ENCODE results near the gene HTR1E. TPM values are rescaled to one million over a fixed set of nuclear protein-coding genes. Genes with fewer than 3 reads are reported as not detected.
"Not testable (repeated sequence)": the region's sequence is repeated elsewhere in the genome, so short reads cannot be mapped to it uniquely, and the experiment has no call there.

Gene HTR1E
- not detected in 2 replicates for total RNA-seq (2014; rRNA removed; shearing (Covaris generic))
- polyA plus RNA-seq (2015; cell fraction: cytosol; rRNA removed) = not detected in 2 replicates
- polyA plus RNA-seq (2015; cell fraction: nucleus; rRNA removed) = not detected in 2 replicates

GRCh38 chr6:86937219-86938079 is at the start of gene HTR1E:
Gene HTR1E, plus strand, starts transcription at chr6:86937528. Its CDS starts 77,807 bp downstream, at chr6:87015335.
- peak; percentile 28 for DNase-seq (ENCODE audit: low read depth)

- no peak for DNase-seq (ENCODE audit: low read depth)
Measured at GRCh38 chr6:86888301-86888700, 49.0 kb upstream of the HTR1E start.

GRCh38 chr6:86897265-86897664 is 40.1 kb upstream of the HTR1E start:
- DNase-seq (ENCODE audit: low read depth) = not testable (repeated sequence)

GRCh38 chr6:86913795-86914194 is 23.5 kb upstream of the HTR1E start:
- no peak for DNase-seq (ENCODE audit: low read depth)

GRCh38 chr6:86916393-86916792 is 20.9 kb upstream of the HTR1E start:
- no peak for DNase-seq (ENCODE audit: low read depth)

- not testable (repeated sequence) for DNase-seq (ENCODE audit: low read depth)
Measured at GRCh38 chr6:86927138-86927537, 10.2 kb upstream of the HTR1E start.

- not testable (repeated sequence) for DNase-seq (ENCODE audit: low read depth)
Measured at GRCh38 chr6:86927859-86928258, 9.5 kb upstream of the HTR1E start.

GRCh38 chr6:86934365-86934764 is 3.0 kb upstream of the HTR1E start:
- no peak for DNase-seq (ENCODE audit: low read depth)

- DNase-seq (ENCODE audit: low read depth) = no peak
Measured at GRCh38 chr6:86936834-86937218, 502 bp upstream of the HTR1E start.

GRCh38 chr6:86938814-86939213 is 1.5 kb downstream of the HTR1E start:
- no peak for DNase-seq (ENCODE audit: low read depth)

GRCh38 chr6:86941461-86941860 is 4.1 kb downstream of the HTR1E start:
- no peak for DNase-seq (ENCODE audit: low read depth)

- DNase-seq (ENCODE audit: low read depth) = no peak
Measured at GRCh38 chr6:86942769-86943516, 5.6 kb downstream of the HTR1E start.

- no peak for DNase-seq (ENCODE audit: low read depth)
Measured at GRCh38 chr6:86943819-86944407, 6.6 kb downstream of the HTR1E start.

- DNase-seq (ENCODE audit: low read depth) = no peak
Measured at GRCh38 chr6:86949771-86950170, 12.4 kb downstream of the HTR1E start.

GRCh38 chr6:86952991-86953390 is 15.7 kb downstream of the HTR1E start:
- DNase-seq (ENCODE audit: low read depth) = no peak

- DNase-seq (ENCODE audit: low read depth) = no peak
Measured at GRCh38 chr6:86959656-86960055, 22.3 kb downstream of the HTR1E start.

- peak; percentile 65 for DNase-seq (ENCODE audit: low read depth)
Measured at GRCh38 chr6:86961455-86962200, 24.3 kb downstream of the HTR1E start.

GRCh38 chr6:86963352-86963751 is 26.0 kb downstream of the HTR1E start:
- peak; percentile 69 for DNase-seq (ENCODE audit: low read depth)

- DNase-seq (ENCODE audit: low read depth) = no peak
Measured at GRCh38 chr6:86964029-86964579, 26.8 kb downstream of the HTR1E start.

GRCh38 chr6:86966271-86966670 is 28.9 kb downstream of the HTR1E start:
- DNase-seq (ENCODE audit: low read depth) = no peak

- peak; percentile 62 for DNase-seq (ENCODE audit: low read depth)
Measured at GRCh38 chr6:86969573-86969972, 32.2 kb downstream of the HTR1E start.
